Measurements from ENCODE around the gene LARGE1.

The LARGE1 gene

GRCh38 chr22:33779243-33779642 is 141.0 kb downstream of the LARGE1 start:
- no peak for DNase-seq (ENCODE audit: low spot score)

- DNase-seq (ENCODE audit: low spot score) = no peak
Measured at GRCh38 chr22:33776491-33776890, 143.8 kb downstream of the LARGE1 start.

DNA sequence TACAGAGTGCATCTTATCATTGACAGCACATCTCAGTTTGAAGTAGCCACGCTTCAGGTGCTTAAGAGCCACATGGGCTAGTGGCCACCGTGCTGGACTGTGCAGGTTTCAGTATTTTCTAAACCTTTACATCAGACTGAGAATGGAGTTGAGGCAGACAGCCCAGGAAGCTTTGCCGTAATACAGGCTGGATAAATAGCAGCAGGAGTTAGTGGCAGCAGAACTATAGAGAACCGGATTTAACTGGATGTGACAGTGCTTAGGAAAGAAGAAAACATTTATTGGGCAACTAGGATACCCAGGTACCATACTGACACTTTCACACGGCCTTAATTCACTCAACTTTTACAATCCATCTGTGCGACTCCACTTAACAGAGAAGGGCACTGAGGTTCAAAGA is 145.5 kb downstream of the LARGE1 start:
- no peak for DNase-seq (ENCODE audit: low spot score)

DNA sequence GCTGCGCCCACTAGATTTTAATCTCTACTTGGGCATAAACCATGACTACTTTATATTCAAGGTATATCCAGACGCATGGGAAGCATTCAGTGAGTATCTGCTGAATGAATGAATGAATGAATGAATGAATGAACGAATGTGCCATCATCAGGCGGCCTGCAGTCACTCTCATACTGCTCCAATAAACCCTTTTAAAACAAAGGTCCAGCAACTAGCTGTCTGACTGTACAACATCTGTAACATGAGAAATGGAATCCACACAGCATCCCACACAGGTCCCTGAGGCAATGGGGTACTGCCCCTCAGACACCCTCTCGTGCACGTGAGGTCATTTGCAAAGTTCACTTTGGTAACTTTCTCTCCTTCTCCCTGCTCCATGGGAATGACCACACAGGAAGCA is 147.5 kb downstream of the LARGE1 start:
- no peak for DNase-seq (ENCODE audit: low spot score)

GRCh38 chr22:33771136-33771535 is 149.1 kb downstream of the LARGE1 start:
- no peak for DNase-seq (ENCODE audit: low spot score)

DNA sequence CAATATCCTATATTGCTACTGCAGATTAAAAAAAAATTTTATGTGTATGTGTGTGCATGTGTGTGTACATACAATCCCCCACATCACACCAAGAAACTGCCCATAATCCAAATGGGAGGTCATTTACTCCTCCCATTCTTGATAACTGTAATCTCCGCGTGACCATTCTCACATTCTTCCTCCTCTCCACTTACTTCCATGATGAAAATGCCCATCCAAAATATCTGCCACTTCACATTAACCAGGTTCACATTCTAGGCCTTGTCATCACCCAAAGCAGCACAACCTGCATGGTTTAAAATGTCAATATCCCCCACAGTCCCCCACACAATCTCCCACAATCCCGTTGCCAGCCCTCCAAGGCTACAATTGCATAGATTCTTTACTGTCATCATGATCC is 149.6 kb downstream of the LARGE1 start:
- DNase-seq (ENCODE audit: low spot score) = no peak

DNA sequence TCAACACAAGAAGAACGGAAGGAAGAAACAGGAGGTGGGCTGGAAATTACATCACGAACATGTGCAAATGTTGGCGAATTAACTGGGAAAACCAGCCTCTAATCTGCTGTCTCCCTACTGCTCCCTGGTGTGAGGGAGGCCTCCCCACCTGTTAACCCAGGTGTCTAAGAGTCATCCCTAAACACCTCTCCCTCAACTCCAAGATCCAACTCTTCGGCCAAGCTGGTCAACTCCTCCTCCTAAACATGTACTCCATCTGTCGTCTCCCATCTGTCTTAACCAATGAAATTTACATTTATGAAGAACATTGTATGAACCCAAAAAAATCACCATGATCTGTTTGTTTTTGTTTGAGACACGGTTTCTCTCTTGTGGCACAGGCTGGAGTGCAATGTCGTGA is 154.2 kb downstream of the LARGE1 start:
- DNase-seq (ENCODE audit: low spot score) = no peak

- no peak for DNase-seq (ENCODE audit: low spot score)
Measured at GRCh38 chr22:33758961-33759360, 161.3 kb downstream of the LARGE1 start.

GRCh38 chr22:33757802-33758483 is 162.3 kb downstream of the LARGE1 start:
- no peak for DNase-seq (ENCODE audit: low spot score)

DNA sequence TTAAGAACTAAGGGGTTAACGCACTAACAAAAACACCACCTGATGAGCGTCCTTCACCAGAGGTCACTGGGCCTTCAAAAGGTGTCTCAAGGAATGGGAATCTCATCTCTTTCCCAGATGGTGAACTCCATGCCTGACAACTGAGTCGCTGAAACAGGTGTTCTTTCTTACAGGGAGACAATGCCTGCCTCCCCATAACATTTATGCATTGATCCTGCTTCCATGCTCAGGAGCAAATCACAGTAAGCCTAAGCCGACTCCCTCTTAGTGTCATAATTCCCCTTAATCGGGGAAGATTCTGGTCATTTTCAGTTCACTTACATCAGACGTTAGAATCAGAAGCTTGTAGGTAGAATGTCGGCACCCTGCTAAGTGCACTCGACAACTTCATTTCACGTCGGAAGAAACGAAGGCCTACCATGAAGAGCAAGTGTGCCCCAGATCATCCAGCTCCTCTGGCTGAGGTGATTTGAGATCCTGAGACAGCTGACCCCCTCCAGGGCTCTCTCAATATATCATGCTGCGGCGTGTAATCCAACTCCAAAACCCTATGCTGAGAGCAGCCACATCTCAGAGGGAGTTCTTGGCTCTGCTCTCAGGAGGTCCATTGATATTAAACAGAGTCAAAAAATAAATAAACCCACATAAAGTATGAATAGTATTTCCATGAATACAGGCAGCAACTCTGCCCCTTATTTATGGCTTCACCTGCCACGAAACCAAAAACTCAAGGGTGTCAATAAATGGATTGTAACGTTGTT is 163.1 kb downstream of the LARGE1 start:
- DNase-seq (ENCODE audit: low spot score) = no peak

- peak; percentile 23 for DNase-seq (ENCODE audit: low spot score)
Measured at GRCh38 chr22:33756508-33756949, 163.7 kb downstream of the LARGE1 start.

DNA sequence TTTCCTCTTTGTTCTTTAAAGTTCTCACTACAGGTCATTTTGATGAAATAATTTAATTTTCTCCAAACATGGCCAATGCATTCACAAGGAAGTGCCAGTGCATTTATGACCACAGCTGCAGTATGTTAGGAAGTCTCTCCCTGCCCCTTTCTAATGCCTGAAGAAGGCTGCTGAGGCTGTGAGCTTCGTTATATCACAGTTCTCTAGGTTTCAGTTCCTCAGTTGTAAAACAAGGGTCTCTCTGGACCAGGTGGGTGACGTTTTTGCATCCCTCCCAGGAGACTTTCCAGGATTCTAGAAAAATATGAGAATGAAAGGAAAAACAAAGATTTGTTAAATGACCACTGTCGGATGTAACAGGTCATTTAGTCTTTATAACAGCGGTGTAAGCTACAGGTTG is 171.6 kb downstream of the LARGE1 start:
- no peak for DNase-seq (ENCODE audit: low spot score)

- no peak for DNase-seq (ENCODE audit: low spot score)
Measured at GRCh38 chr22:33747576-33748180, 172.6 kb downstream of the LARGE1 start.

DNA sequence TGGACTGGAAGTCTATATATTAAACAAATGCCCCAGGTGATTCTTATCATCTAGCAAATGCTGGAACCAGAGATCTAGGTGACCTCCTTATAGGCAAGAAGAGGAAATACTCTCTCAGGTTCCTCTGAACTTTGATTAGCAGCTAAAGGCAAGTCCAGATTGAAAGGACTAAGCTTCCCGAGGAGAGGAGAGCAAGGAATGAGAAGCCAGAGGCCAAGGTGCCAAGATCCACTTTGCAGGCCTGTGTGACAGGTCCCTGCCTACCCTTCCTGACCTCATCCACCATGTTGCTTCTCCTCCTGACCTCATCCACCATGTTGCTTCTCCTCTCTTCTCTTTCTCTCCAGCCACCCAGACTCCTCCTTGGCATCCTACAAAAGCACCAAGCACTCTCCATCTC is 173.2 kb downstream of the LARGE1 start:
- DNase-seq (ENCODE audit: low spot score) = no peak

GRCh38 chr22:33746501-33746928 is 173.8 kb downstream of the LARGE1 start:
- no peak for DNase-seq (ENCODE audit: low spot score)

DNA sequence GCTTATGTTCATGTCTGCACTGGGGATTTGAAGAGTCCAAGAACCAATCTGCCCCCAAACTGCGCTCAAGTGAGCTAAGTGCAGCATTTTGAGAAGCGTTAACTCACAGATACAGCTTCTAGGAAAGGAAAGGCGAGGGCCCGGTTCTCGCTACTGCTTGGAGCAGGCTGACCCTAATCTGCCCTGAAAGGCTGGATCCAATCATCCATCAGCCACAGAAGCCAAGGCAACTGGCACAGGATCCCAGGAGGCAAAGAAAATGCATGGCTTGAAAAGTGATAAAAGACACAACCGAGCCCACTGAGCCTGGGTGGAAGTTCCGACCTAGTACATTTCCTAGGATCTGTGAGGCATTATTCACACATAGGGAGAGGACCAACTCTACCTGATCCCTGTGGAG is 174.8 kb downstream of the LARGE1 start:
- DNase-seq (ENCODE audit: low spot score) = no peak

GRCh38 chr22:33743756-33744155 is 176.5 kb downstream of the LARGE1 start:
- no peak for DNase-seq (ENCODE audit: low spot score)

GRCh38 chr22:33741025-33741424 is 179.3 kb downstream of the LARGE1 start:
- peak; percentile 21 for DNase-seq (ENCODE audit: low spot score)

- DNase-seq (ENCODE audit: low spot score) = no peak
Measured at GRCh38 chr22:33739516-33739915, 180.8 kb downstream of the LARGE1 start.

GRCh38 chr22:33737662-33738061 is 182.6 kb downstream of the LARGE1 start:
- DNase-seq (ENCODE audit: low spot score) = no peak

GRCh38 chr22:33735978-33736377 is 184.3 kb downstream of the LARGE1 start:
- DNase-seq (ENCODE audit: low spot score) = no peak

GRCh38 chr22:33728847-33729246 is 191.4 kb downstream of the LARGE1 start:
- DNase-seq (ENCODE audit: low spot score) = no peak

GRCh38 chr22:33726294-33726734 is 194.0 kb downstream of the LARGE1 start:
- no peak for DNase-seq (ENCODE audit: low spot score)
